Measurements from ENCODE around the gene PAX8.

PAX8 gene

DNA sequence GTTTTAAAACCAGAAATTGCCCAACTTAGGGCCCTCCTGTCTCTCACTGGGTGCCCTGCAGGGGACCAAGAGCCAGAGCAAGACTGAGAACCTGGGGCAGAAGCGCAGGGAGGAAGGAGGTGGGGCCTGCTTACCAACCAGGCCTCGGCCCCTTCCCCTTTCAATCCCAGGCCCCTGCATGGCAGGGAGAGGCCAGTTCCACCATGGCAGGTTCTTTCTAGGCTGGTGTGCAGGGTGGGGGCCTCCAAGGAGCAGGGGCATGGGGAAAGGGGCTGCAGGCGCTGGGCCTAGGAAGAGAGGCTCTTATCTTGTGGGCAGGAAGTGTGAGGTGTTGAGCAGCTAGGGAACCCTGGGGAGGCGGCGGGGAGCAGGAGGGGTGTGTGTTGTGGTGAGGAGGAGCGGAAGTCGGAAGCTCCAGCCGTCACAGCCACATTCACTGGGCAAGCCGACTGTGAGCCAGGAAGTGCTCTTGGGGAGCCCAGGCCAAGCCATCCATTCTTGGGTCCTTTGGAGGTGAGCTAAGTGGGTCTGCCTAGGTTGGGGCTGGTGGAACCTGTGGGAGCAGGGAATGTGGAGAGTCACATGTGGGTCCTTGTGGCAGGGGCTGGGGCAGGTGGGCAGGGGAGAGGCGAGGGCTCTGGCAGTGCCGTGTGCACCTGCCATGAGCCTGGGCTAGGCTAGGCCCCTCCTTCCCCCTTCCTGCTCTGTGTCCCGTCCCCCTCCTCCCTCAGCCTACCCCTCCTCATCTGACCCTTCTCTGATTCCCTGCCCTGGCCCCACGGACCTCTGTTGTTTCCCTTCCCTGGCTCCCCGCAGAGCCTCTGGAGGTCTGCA, 105.0 kb downstream of the PAX8 start, which contains the start of gene PSD4:
Gene PSD4 (plus strand): TSS at position 430 of the 834 bp plus-strand sequence. CDS start 8,486 bp downstream, outside the sequence.
- no peak within 1 kb of the TSS for H3K4me3 ChIP-seq (replicated peaks; ENCODE audit: low read depth, low read length)
- no peak for DNase-seq (ENCODE audit: extremely low read depth, low read depth)
- TF ChIP-seq, protein P1, sequence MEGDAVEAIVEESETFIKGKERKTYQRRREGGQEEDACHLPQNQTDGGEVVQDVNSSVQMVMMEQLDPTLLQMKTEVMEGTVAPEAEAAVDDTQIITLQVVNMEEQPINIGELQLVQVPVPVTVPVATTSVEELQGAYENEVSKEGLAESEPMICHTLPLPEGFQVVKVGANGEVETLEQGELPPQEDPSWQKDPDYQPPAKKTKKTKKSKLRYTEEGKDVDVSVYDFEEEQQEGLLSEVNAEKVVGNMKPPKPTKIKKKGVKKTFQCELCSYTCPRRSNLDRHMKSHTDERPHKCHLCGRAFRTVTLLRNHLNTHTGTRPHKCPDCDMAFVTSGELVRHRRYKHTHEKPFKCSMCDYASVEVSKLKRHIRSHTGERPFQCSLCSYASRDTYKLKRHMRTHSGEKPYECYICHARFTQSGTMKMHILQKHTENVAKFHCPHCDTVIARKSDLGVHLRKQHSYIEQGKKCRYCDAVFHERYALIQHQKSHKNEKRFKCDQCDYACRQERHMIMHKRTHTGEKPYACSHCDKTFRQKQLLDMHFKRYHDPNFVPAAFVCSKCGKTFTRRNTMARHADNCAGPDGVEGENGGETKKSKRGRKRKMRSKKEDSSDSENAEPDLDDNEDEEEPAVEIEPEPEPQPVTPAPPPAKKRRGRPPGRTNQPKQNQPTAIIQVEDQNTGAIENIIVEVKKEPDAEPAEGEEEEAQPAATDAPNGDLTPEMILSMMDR (IDR thresholded peaks at IDR 0.05; ENCODE audit: low read depth, low read length, missing control alignments) = no peak

DNA sequence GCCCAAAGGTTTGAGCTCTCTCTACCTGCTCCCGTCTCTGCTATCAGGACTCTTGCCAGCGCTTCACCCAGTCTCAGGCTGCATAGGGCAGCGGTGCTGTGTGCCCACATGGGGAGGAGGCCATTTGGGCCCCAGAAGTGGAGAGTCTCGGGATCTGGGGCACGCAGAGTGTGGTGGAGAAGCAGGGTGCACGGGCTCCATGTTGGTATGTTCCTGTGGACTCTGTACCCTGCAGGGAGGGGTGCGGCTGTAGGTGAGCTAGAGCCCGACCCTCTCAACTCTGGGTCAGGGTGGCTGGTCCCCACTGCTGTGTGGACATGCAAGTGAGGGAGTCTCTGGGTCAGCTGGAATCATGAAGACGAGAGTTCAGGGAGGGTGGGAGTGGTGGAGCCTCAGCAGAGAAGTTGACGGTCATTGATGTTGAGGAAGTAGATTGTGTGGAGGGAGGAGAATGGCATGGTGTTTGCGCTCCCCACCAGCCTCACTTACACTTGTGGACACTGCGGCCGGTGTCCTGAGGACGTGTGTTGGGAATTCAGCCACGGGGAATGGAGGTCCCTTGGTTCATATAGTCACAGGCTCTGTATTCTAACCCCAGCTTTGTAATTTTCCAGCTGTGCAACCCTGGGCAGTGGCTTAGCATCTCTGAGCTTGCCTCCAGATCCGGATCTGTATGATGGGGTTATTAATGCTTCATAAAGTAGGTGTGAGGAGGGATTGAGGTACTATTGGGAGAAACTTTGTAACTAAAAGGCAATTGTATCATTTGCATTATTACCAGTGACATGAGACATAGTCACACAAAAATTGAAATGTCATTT, 105.8 kb downstream of the PAX8 start:
- no peak for DNase-seq (ENCODE audit: extremely low read depth, low read depth)
- TF ChIP-seq, protein P1 (IDR thresholded peaks at IDR 0.05; ENCODE audit: low read depth, low read length, missing control alignments) = no peak
- H3K4me3 ChIP-seq (replicated peaks; ENCODE audit: low read depth, low read length) = no peak overlapping the region

DNA sequence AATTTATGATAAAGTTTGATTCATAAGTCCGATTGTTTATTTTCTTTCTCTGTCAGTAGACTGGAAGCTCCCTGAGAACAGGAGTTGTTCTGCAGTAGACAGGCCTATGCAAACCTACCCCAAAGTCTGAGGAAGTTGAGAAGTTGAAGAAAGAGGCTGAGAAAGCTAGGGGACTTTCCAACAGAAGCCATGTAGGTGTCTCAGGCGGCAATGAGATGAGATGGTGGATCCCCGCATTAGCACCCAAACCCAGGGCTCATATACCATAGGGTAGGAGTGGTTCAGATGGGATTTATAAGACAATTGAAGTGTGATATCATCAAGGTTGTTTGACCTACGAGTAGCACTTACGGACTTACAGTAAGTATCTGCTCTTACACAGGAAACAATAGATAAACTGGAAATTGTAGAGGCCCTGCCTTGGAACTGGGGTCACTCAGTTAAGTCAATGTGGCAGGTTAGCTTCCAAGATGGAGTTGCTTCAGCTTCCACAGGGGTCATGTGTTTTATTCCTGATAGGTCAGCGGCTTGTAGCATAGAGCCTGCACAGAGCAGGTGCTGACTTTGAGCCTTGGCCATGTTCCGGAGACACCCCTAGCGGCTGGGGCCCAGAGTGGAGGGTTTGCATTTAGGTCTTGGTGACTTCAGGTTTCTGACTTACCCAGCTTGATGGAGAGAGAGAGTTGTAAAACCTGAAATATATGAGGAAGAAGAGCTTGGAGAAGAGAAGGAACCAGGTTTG, 107.2 kb downstream of the PAX8 start:
- no peak overlapping the region for H3K4me3 ChIP-seq (replicated peaks; ENCODE audit: low read depth, low read length)
- DNase-seq (ENCODE audit: extremely low read depth, low read depth) = no peak
- TF ChIP-seq, protein P1 (IDR thresholded peaks at IDR 0.05; ENCODE audit: low read depth, low read length, missing control alignments) = no peak

DNA sequence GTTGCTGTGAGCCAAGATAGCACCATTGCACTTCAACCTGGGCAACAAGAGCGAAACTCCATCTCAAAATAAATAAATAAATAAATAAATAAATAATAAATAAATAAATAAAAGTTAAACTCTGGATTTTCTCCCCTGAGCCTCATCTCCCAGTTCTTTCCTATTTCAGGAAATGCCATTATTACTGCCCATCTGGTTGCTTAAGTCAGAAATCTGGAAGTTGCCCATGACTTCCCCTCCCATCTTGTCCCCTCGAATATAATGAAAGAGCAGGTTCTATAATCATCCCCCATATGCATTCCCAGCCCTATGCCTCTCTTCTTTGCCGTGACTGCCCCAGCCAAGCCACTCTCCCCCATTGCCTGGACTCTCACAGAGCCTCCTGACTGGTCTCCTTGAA, 109.1 kb downstream of the PAX8 start:
- H3K4me3 ChIP-seq (replicated peaks; ENCODE audit: low read depth, low read length) = no peak overlapping the region
- no peak for DNase-seq (ENCODE audit: extremely low read depth, low read depth)
- TF ChIP-seq, protein P1 (IDR thresholded peaks at IDR 0.05; ENCODE audit: low read depth, low read length, missing control alignments) = no peak

DNA sequence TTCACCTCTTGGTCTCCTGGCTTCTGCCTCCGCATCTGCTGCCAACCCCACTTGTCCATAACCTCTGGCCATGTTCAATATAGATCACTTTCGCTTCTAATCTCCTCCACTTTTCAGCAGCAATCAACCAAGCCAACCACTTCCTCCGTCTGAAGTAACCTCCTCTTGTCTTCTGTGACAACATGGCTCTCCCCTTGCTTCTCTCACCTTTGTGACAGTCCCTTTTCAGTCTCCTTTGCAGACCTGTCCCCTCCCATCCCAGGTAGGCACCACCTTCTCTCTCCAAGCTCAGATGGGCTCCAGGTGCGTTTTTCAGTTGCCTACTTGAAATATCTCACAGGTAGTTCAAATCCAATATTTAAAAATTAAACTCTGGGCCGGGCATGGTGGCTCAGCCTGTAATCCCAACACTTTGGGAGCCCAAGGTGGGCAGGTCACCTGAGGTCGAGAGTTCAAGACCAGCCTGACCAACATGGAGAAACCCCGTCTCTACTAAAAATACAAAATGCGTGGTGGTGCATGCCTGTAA, 109.7 kb downstream of the PAX8 start:
- no peak overlapping the region for H3K4me3 ChIP-seq (replicated peaks; ENCODE audit: low read depth, low read length)
- TF ChIP-seq, protein P1 (IDR thresholded peaks at IDR 0.05; ENCODE audit: low read depth, low read length, missing control alignments) = no peak
- DNase-seq (ENCODE audit: extremely low read depth, low read depth) = no peak

DNA sequence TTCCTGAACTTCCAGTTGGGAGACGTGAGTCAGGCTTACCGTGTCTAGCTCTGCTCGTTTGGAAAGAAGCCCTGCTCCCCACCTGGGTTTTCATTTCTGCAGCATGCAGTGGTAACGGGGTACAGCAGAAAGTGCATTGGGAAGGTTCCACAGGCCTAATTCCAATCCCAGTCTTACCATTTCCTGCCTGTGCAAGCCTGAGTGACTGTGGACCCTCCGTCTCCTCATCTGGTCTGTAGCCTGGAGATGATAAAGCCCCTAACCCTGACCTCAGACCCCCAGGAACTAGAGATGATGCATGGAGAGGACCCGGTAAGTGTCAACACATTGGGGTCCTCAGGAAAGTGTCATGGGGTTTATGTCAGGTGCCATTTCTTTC, 110.8 kb downstream of the PAX8 start:
- H3K4me3 ChIP-seq (replicated peaks; ENCODE audit: low read depth, low read length) = no peak overlapping the region
- DNase-seq (ENCODE audit: extremely low read depth, low read depth) = no peak
- TF ChIP-seq, protein P1 (IDR thresholded peaks at IDR 0.05; ENCODE audit: low read depth, low read length, missing control alignments) = no peak
